ENCODE results near the gene F2R. TPM values are rescaled to one million over a fixed set of nuclear protein-coding genes. Genes with fewer than 3 reads are reported as not detected.

Gene F2R
- total and polyA plus RNA-seq, 9 of the 15 experiments (the other 6 are each of a cell fraction or from before 2014, with no cell fraction given), result 4.0 to 34.7 (median 15.1) TPM

GRCh38 chr5:76717222-76718083 lies 1.5 kb downstream of the F2R start:
- FAIRE-seq, result peak; percentile 85
- no TSS peak for BruUV-seq (replicated peaks)
- Histone ChIP-seq H3K27me3 (ENCODE audit: control insufficient read depth in 2 of 2, insufficient read depth in 2 of 2, low read length in 2 of 2) (no peaks in the 10 kb centered on the region), H3K4me2 (ENCODE audit: insufficient read depth, low read length) (peak overlapping the region; percentile 77), H3K9ac (ENCODE audit: insufficient read depth in 1 of 2, low read depth in 2 of 2, low read length in 2 of 2) (peak overlapping the region in 1 of 2 experiments; percentile 81; a peak in 3 of 4 replicates), H3K4me3 (peak overlapping the region; percentile 92), H3K79me2 (ENCODE audit: control insufficient read depth, insufficient read depth, low read length) (peaks cover 52% of the 10 kb centered on the region), H4K20me1 (replicated peaks; ENCODE audit: control insufficient read depth, insufficient read depth, low read length) (no peaks in the 10 kb centered on the region), H3K4me1 (replicated peaks in 1 of 2; ENCODE audit: control insufficient read depth in 2 of 2, insufficient read depth in 2 of 2, low read length in 2 of 2) (peaks cover 15 to 18% of the 10 kb centered on the region in 2 experiments; a peak in 4 of 5 replicates), H3K27ac (ENCODE audit: extremely low read depth, low read depth, low read length) (peak overlapping the region; percentile 83; the same call in 1 of the 3 replicates), H2AFZ (ENCODE audit: low read depth, low read length) (peak overlapping the region; percentile 97), H3K9me1 (ENCODE audit: control insufficient read depth, insufficient read depth, low read length) (no peaks in the 10 kb centered on the region), H3K36me3 (ENCODE audit: control insufficient read depth, insufficient read depth, low read length) (0 out of 3 replicates have a peak, but pooled peaks cover 2% of the 10 kb centered on the region), H3K9me3 (replicated peaks; ENCODE audit: control insufficient read depth, insufficient read depth, low read depth, low read length) (no peaks in the 10 kb centered on the region)
- WGBS (ENCODE audit: insufficient coverage, low coverage, missing lambda C conversion rate), result 26% methylated on average over 11 of the region's 11 CpGs
- ChIA-PET CTCF (ENCODE audit: low intra/inter-chr PET ratio) (interaction anchor here (0.6 to 2.3 kb wide), 2 partner anchors 18 to 57 kb away, joined by 3 to 12 read pairs; no protein-coding TSS in a partner anchor), POLR2A (interaction anchor here (0.8 to 2.7 kb wide), 4 partner anchors 9 to 22 kb away, joined by 3 to 12 read pairs (median 5); no protein-coding TSS in a partner anchor)
- ATAC-seq, result 0 out of 3 replicates have a peak, but pooled peaks have one; percentile 2
- in situ Hi-C loops (cut with MboI), result no loop called here
- intact Hi-C loops (cut with micrococcal nuclease), result loop anchor here (2.0 kb wide), 1 partner anchor 117 kb away; no protein-coding TSS in a partner anchor
- no peak for TF ChIP-seq ZNF3 (CRISPR knock-in tag; IDR thresholded peaks at IDR 0.05)
- TF ChIP-seq MCM2 (IDR thresholded peaks at IDR 0.05; ENCODE audit: low read depth), result no peak
- TF ChIP-seq ZNF512 (tag; IDR thresholded peaks at IDR 0.05), result 0 out of 2 replicates have a peak, but pooled peaks have one; percentile 29
- TF ChIP-seq STAT5A (IDR thresholded peaks at IDR 0.05; ENCODE audit: borderline replicate concordance, low read length), result 0 out of 2 replicates have a peak, but pooled peaks have one; percentile 1
- DNase-seq (ENCODE audit: extremely low read depth in 1 of 4, low spot score in 3 of 4), result peak in 2 of 4 experiments; percentile 30 to 32
